Heart right ventricle (tissue), 16 donors: ENCODE results near the gene RPS29. TPM values are rescaled to one million over a fixed set of nuclear protein-coding genes. Genes with fewer than 3 reads are reported as not detected.
A peak's percentile ranks its signal among the peaks of the same experiment; 100 is the strongest.
"Not testable (repeated sequence)": the region's sequence is repeated elsewhere in the genome, so short reads cannot be mapped to it uniquely, and the experiment has no call there.

Experiments used
- ATAC-seq, 8 donors: fragments of 200-7000 bp; cut with Tn5 transposase; one replicate each; pipeline ENCODE4 v1.9.1; 2020; ENCODE audit warnings: mild to moderate bottlenecking in 8 of 8, moderate library complexity in 8 of 8, moderate number of reproducible peaks in 1 of 8
- DNase-seq, 2 donors: peaks; one replicate each; pipeline ENCODE4 v3.0.0-alpha.2; 2020
- H3K27ac ChIP-seq, 10 donors: fragments of 200-600 bp; sonication (generic) in 2 of 10; one replicate each; pipeline versions ENCODE4 v1.5.0 to v1.8.0; 2020 to 2022; ENCODE audit warnings: mild to moderate bottlenecking in 3 of 10
- H3K27me3 ChIP-seq, 7 donors: fragments of 200-600 bp; one replicate each; pipeline ENCODE4 v1.8.0; 2021 to 2022; ENCODE audit warnings: mild to moderate bottlenecking in 2 of 7
- H3K36me3 ChIP-seq, 9 donors: fragments of 200-600 bp; sonication (generic) in 1 of 9; one replicate each; pipeline versions ENCODE4 v1.5.0 to v1.8.0; 2020 to 2022; ENCODE audit warnings: mild to moderate bottlenecking in 2 of 9
- H3K4me1 ChIP-seq, 9 donors: fragments of 200-600 bp; sonication (generic) in 1 of 9; one replicate each; pipeline versions ENCODE4 v1.5.0 to v1.8.0; 2020 to 2022; ENCODE audit warnings: mild to moderate bottlenecking in 4 of 9
- H3K4me3 ChIP-seq, 10 donors: fragments of 200-600 bp; sonication (generic) in 2 of 10; one replicate each; pipeline versions ENCODE4 v1.5.0 to v1.8.0; 2020 to 2022; ENCODE audit warnings: mild to moderate bottlenecking in 7 of 10, moderate library complexity in 2 of 10
- H3K9me3 ChIP-seq, 11 donors: fragments of 200-600 bp in 10 of 11; sonication (generic) in 2 of 11; one replicate each; pipeline versions ENCODE4 v1.5.0 to v1.8.0; 2013 to 2022; ENCODE audit warnings: mild to moderate bottlenecking in 2 of 11, control low read depth in 1 of 11, moderate library complexity in 1 of 11
- WGBS, 2 donors: extraction: QIAGEN DNeasy Blood & Tissue Kit; methylation state at CpG; one replicate each; pipeline ENCODE4 v1.1.7; 2013; ENCODE audit warnings: inconsistent platforms in 1 of 2; 5-methylcytosine and 5-hydroxymethylcytosine counted together
- intact Hi-C, 10 donors: fragments of 100-400 bp; cut with DNase I; formaldehyde crosslinking; loops; one replicate each; pipeline versions ENCODE4 v1.11.1 to v1.14.2; 2022
- polyA plus RNA-seq, 2 donors: library from polyadenylated mRNA; stranded (reverse); fragments of 200-250 nt; gene quantifications; one replicate each; pipeline ENCODE4 v1.2.3, GENCODE V29; 2013
- total RNA-seq, 10 donors: library from RNA; stranded (reverse); fragmentation: NEBNext Ultra II Directional in 3 of 10; extraction: Animal tissue kit (Norgen Biotek cat#: 25700) in 3 of 10; gene quantifications; one replicate each; pipeline versions ENCODE4 v1.2.1 to v1.2.4, GENCODE V29; 2021 to 2023
- TF ChIP-seq, protein P1 (sequence below), 9 donors: fragments of 200-600 bp; sonication (generic) in 2 of 9; IDR thresholded peaks; one replicate each; pipeline versions ENCODE4 v1.5.0 to v1.8.0; 2021 to 2022; ENCODE audit warnings: antibody characterized with exemption in 9 of 9, mild to moderate bottlenecking in 5 of 9, moderate library complexity in 1 of 9
- donor health status: Arrhythmogenic right ventricular cardiomyopathy.
- donor health status: ischemic (EF 13 %, LVEDD 7.1; RV severe dilation, severe dysfunction).
- donor health status: healthy with polysubstance abuse.
- donor health status: DM: no; HTN: yes; CAD: no.
- donor health status: DM: no; HTN: no; CAD: no.
- donor health status: ischemic (EF 25% LVEDD 6.9; RV normal size, moderate dysfunction).
- donor health status: ischemic (EF 25% LVEDD 5.7; RV mildly dilated, moderate dysfunction).
- donor health status: healthy.
- donor health status: DM: yes; HTN: yes; CAD: no.
- donor health status: Ischemic cardiomyopathy.
- donor health status: ischemic (EF 35%, LVEDD 5.7; RV mildly dilated, moderate dysfunction).
- donor health status: nonischemic (EF 11% LVEDD 7.7; RV severe dilation, severe dysfunction).
- donor health status: DM: yes; HTN: yes; CAD: no.
- donor health status: PGD.
- donor health status: ischemic (EF 29% LVEDD 5.4; RV normal size, mild dysfunction).
- donor health status: nonischemic (EF 23%, LVEDD 6.1; RV moderate dilation, normal function).

Gene RPS29
- total and polyA plus RNA-seq, 12 donors: 619 to 2,979 (median 752) TPM

DNA sequence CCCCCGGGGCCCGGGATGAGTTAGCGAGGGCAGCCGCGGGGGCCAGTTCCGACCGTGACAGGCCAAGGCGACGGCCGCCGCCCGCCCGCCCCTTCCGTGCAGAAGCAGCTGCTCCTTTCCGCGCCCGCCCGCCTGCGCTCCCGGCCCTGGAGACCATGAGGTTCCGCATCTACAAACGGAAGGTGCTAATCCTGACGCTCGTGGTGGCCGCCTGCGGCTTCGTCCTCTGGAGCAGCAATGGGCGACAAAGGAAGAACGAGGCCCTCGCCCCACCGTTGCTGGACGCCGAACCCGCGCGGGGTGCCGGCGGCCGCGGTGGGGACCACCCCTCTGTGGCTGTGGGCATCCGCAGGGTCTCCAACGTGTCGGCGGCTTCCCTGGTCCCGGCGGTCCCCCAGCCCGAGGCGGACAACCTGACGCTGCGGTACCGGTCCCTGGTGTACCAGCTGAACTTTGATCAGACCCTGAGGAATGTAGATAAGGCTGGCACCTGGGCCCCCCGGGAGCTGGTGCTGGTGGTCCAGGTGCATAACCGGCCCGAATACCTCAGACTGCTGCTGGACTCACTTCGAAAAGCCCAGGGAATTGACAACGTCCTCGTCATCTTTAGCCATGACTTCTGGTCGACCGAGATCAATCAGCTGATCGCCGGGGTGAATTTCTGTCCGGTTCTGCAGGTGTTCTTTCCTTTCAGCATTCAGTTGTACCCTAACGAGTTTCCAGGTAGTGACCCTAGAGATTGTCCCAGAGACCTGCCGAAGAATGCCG lies 35.1 kb upstream of the RPS29 start:
- WGBS, 2 donors: 2 to 4% methylated on average over 64 to 65 of the region's 65 CpGs
- Histone ChIP-seq H3K9me3 (no peaks in the 10 kb centered on the region), H3K27ac (peak overlapping the region; percentile 72 to 98 (median 94)), H3K36me3 (peaks cover 0 to 51% (median 11%) of the 10 kb centered on the region in 9 donors), H3K4me3 (peak overlapping the region; percentile 63 to 97 (median 90)), H3K4me1 (peaks cover 0 to 64% (median 41%) of the 10 kb centered on the region in 9 donors), H3K27me3 (no peaks in the 10 kb centered on the region)
- TF ChIP-seq, protein P1, sequence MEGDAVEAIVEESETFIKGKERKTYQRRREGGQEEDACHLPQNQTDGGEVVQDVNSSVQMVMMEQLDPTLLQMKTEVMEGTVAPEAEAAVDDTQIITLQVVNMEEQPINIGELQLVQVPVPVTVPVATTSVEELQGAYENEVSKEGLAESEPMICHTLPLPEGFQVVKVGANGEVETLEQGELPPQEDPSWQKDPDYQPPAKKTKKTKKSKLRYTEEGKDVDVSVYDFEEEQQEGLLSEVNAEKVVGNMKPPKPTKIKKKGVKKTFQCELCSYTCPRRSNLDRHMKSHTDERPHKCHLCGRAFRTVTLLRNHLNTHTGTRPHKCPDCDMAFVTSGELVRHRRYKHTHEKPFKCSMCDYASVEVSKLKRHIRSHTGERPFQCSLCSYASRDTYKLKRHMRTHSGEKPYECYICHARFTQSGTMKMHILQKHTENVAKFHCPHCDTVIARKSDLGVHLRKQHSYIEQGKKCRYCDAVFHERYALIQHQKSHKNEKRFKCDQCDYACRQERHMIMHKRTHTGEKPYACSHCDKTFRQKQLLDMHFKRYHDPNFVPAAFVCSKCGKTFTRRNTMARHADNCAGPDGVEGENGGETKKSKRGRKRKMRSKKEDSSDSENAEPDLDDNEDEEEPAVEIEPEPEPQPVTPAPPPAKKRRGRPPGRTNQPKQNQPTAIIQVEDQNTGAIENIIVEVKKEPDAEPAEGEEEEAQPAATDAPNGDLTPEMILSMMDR (IDR thresholded peaks at IDR 0.05): peak in 1 of 9 donors; percentile 13
- ATAC-seq (peak; percentile 63 to 87 (median 72)), DNase-seq (peak; percentile 78 to 79)
- intact Hi-C loops: loop anchor here in 1 of 10 donors (5.0 kb wide), 1 partner anchor 146 kb away; the partner anchor contains the start of gene KLHDC2

DNA sequence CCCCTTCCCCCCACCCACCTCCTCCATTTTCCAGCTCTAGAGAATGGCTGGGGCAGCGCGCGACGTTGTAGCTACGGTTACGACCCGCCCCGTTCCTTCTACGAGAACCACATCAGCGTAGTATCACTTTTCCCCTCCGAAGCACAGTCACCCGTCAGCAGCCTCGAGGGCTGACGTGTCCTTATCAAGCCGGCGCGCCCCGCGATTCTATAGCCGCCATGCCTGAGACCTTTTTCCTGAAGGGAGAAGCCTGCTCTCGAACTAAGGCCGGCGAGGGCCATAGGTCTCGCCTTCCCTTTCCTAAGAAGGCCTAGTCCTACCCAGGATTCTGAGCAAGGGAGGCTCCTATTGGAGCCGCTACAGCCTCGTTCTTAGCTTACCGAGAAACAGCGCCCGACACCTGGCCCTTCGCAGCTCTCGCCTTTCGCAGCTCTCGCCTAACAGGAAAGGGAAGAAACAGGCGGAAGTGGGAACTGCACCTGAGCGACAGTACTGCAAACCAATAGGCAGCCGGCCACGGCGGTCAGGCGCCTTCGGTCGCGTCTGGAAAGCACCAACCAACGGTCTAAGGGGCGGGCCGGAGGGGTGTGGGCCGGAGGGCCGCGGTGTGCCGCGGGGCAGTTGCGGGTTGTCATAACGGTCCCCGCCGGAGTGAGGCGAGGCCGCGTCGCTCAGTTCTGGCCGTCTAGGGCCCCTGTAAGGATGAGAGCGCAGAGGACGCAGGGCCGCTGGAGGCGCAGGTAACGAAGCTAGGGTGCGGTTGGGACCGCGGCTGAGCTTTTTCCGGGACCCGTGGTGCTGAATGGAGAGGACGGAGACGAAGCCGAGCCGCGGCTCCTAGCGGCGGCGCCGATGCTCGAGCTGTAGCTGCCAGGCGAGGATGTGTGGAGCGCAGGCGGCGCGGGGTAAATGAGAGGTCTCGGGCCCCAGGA lies 34.3 kb upstream of the RPS29 start, which contains the start of the genes MGAT2 and RPL36AL:
Gene MGAT2 (plus strand): TSS at position 618 of the 932 bp plus-strand sequence. CDS start 470 bp downstream, outside the sequence.
Gene RPL36AL (minus strand): TSS at position 445 of the 932 bp plus-strand sequence. CDS start 1,522 bp downstream, outside the sequence.
- peaks cover 0 to 51% (median 11%) of the 10 kb centered on the region in 9 donors for H3K36me3 ChIP-seq
- H3K9me3 ChIP-seq: no peaks in the 10 kb centered on the region
- peak within 1 kb of the TSS; percentile 72 to 98 (median 94) for H3K27ac ChIP-seq
- TF ChIP-seq, protein P1 (IDR thresholded peaks at IDR 0.05): peak in 5 of 9 donors; percentile 15 to 52 (median 46)
- WGBS, 2 donors: 0 to 1% methylated on average over 84 to 85 of the region's 85 CpGs
- peak within 1 kb of the TSS; percentile 63 to 97 (median 90) for H3K4me3 ChIP-seq
- ATAC-seq: peak; percentile 99 to 100 (median 100)
- no peaks in the 10 kb centered on the region for H3K27me3 ChIP-seq
- peak; percentile 99 for DNase-seq
- H3K4me1 ChIP-seq: peaks cover 0 to 64% (median 41%) of the 10 kb centered on the region in 9 donors
- intact Hi-C loops: loop anchor here in 1 of 10 donors (5.0 kb wide), 1 partner anchor 147 kb away; the partner anchor contains the start of gene KLHDC2

DNA sequence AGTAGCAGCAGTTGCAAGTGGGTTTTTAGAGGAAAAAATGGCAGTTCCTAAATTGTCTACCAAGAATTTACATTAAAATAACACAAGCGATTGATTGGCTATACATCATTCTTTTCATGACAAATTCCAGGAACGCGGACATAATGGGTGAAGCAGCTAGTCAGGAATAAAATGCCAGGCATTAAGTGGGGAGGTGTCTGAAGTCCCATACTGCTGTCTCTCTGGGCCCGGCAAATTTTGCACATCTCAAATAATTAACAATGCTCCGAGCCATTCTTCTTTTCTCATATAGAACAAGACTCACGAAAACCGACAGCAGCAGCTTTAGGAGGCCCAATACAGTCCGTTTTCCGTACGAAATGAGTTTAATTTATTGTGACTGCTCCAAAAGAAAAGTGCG lies 33.5 kb upstream of the RPS29 start:
- no peaks in the 10 kb centered on the region for H3K9me3 ChIP-seq
- peak overlapping the region; percentile 63 to 97 (median 90) for H3K4me3 ChIP-seq
- peaks cover 0 to 43% (median 11%) of the 10 kb centered on the region in 9 donors for H3K36me3 ChIP-seq
- ATAC-seq: no peak
- WGBS, 2 donors: 1% methylated on average over 11 of the region's 11 CpGs
- no peaks in the 10 kb centered on the region for H3K27me3 ChIP-seq
- intact Hi-C loops: loop anchor here in 1 of 10 donors (5.0 kb wide), 1 partner anchor 148 kb away; the partner anchor contains the start of gene KLHDC2
- DNase-seq: no peak
- TF ChIP-seq, protein P1 (IDR thresholded peaks at IDR 0.05): no peak
- peaks cover 0 to 62% (median 41%) of the 10 kb centered on the region in 9 donors for H3K4me1 ChIP-seq
- H3K27ac ChIP-seq: peak overlapping the region in 9 of 10 donors; percentile 92 to 98 (median 95)

DNA sequence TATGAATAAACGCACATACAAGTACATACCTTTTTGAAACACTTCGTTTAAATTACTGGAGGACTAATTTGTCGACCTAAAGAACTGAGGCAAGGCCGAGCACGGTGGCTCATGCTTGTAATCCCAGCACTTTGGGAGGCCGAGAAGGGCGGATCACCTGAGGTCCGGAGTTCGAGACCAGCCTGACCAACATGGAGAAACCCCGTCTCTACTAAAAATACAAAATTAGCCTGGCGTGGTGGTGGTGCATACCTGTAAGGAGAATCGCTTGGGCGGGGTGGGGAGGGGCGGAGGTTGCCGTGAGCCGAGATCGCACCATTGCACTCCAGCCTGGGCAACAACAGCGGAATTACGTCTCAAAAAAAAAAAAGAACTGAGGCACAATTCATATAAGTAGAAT lies 33.1 kb upstream of the RPS29 start:
- peaks cover 0 to 58% (median 41%) of the 10 kb centered on the region in 9 donors for H3K4me1 ChIP-seq
- DNase-seq, ATAC-seq, H3K27me3 ChIP-seq, intact Hi-C loops, H3K9me3 ChIP-seq: not testable (repeated sequence)
- H3K36me3 ChIP-seq: peaks cover 0 to 42% (median 11%) of the 10 kb centered on the region in 9 donors
- WGBS, 2 donors: 68 to 76% methylated on average over 19 of the region's 19 CpGs
- H3K4me3 ChIP-seq: peak overlapping the region in 9 of 10 donors; percentile 63 to 97 (median 91)
- peak overlapping the region in 5 of 10 donors; percentile 92 to 98 (median 95) for H3K27ac ChIP-seq
